Endothelial cell (in vitro differentiated cells): Measurements from ENCODE around the gene HOGA1. TPM values are rescaled to one million over a fixed set of nuclear protein-coding genes. Genes with fewer than 3 reads are reported as not detected.

Experiments
- DNase-seq: peaks from one replicate; pipeline ENCODE4 v3.0.0; 2021; ENCODE audit warnings: low spot score
- H3K27ac Mint-ChIP-seq: one replicate; pipeline ENCODE4 v1.8.0; 2021; ENCODE audit warnings: mixed read lengths, inconsistent platforms; ENCODE audit not compliant: unreplicated experiment
- H3K27me3 Mint-ChIP-seq: one replicate; pipeline ENCODE4 v1.8.0; 2021; ENCODE audit warnings: mild to moderate bottlenecking, moderate library complexity, mixed read lengths, inconsistent platforms; ENCODE audit not compliant: unreplicated experiment
- H3K36me3 Mint-ChIP-seq: one replicate; pipeline ENCODE4 v1.8.0; 2021; ENCODE audit warnings: mild to moderate bottlenecking, low read depth, mixed read lengths, inconsistent platforms; ENCODE audit not compliant: unreplicated experiment
- H3K4me1 Mint-ChIP-seq: one replicate; pipeline ENCODE4 v1.8.0; 2021; ENCODE audit warnings: mild to moderate bottlenecking, mixed read lengths, inconsistent platforms; ENCODE audit not compliant: unreplicated experiment
- H3K4me3 Mint-ChIP-seq: one replicate; pipeline ENCODE4 v1.8.0; 2021; ENCODE audit warnings: mild to moderate bottlenecking, mixed read lengths, inconsistent platforms; ENCODE audit not compliant: unreplicated experiment
- H3K9me3 Mint-ChIP-seq: one replicate; pipeline ENCODE4 v1.8.0; 2021; ENCODE audit warnings: mixed read lengths, inconsistent platforms; ENCODE audit not compliant: unreplicated experiment
- total RNA-seq: library from RNA; stranded (reverse); fragmentation: NEBNext Ultra II Directional; extraction: Animal tissue kit (Norgen Biotek cat#: 25700); gene quantifications from one replicate; pipeline ENCODE4 v1.2.1, GENCODE V29; 2021; ENCODE audit not compliant: unreplicated experiment
- TF ChIP-seq, protein P1 (sequence below): fragments of 200-600 bp; sonication (generic); IDR thresholded peaks from one replicate; pipeline ENCODE4 v1.5.0; 2021; ENCODE audit warnings: antibody characterized with exemption; ENCODE audit not compliant: unreplicated experiment

The HOGA1 gene
- total RNA-seq, 1 donor from 2014 or later = 0.85 TPM

DNA sequence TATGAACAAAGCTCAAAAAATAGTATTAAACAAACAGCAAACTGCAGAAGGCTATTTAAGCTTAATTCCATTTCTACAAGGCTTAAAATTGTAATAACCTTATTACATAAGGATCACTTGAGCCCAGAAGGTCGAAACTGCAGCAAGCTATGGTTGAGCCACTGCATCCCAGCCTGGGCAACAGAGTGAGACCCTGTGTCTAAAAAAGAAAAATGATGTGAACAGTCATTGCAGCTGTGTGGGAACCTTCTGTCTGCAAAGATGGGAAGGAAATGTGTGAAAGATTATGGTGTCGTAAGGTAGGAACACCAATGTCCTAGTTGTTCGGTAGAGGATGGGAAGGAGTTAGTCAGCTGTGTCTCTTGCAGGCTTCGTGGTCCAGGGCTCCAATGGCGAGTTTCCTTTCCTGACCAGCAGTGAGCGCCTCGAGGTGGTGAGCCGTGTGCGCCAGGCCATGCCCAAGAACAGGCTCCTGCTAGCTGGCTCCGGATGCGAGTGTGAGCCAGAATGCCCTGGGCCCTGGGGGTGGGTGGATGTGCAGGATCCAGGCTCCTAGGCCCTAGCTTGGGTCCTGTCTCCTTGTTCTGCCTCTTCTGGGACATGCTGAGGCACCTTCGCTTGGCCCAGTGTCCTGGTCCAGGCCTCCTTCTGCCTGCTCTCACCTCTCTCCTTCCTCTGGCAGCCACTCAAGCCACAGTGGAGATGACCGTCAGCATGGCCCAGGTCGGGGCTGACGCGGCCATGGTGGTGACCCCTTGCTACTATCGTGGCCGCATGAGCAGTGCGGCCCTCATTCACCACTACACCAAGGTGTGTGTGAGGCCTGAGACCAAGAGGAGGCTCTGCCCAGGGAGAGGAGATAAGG is 14.4 kb downstream of the HOGA1 start:
- Mint-ChIP-seq H3K4me3 (no peak overlapping the region), H3K9me3 (no peaks in the 10 kb centered on the region), H3K4me1 (peaks cover 7% of the 10 kb centered on the region), H3K36me3 (no peaks in the 10 kb centered on the region), H3K27ac (peak overlapping the region; percentile 58), H3K27me3 (peaks cover 9% of the 10 kb centered on the region)
- no peak for DNase-seq
- TF ChIP-seq, protein P1, sequence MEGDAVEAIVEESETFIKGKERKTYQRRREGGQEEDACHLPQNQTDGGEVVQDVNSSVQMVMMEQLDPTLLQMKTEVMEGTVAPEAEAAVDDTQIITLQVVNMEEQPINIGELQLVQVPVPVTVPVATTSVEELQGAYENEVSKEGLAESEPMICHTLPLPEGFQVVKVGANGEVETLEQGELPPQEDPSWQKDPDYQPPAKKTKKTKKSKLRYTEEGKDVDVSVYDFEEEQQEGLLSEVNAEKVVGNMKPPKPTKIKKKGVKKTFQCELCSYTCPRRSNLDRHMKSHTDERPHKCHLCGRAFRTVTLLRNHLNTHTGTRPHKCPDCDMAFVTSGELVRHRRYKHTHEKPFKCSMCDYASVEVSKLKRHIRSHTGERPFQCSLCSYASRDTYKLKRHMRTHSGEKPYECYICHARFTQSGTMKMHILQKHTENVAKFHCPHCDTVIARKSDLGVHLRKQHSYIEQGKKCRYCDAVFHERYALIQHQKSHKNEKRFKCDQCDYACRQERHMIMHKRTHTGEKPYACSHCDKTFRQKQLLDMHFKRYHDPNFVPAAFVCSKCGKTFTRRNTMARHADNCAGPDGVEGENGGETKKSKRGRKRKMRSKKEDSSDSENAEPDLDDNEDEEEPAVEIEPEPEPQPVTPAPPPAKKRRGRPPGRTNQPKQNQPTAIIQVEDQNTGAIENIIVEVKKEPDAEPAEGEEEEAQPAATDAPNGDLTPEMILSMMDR = no peak

DNA sequence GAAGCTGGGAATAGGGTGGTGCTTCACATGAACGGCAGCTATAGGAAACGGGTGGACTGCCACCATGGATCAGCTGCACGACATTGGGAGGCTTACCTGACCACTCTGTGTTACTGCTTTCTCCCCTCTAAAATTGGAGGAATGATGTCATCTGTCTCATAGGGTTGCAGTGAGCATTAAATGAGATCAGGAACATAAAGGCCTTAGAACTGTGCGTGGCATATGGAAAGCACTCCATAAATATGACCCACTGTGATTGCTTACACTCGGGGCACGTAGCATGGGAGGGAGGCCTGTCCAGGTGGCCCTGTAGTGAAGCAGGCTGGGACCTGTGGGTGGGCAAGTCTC is 15.1 kb downstream of the HOGA1 start:
- Mint-ChIP-seq H3K27ac (no peak overlapping the region), H3K4me3 (no peak overlapping the region), H3K9me3 (no peaks in the 10 kb centered on the region)

DNA sequence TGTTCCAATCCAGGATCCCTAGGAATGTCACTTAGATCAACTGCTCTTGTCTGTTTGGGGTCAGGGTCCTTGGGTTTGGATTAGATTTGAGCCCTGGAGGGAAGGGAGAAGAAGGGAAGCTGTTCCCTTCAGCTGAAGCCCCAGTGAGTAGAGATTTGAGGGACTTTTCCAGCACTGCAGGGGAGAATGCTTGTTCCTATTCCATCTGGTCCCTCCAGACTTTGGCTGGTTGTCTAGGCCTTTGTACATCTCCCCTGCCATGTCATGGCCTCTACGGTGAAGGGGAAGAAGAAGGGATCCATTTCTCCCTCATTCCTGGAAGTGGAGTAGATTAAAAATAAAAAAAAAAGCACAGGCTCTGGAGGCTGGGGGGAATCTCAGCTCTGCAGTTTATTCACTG is 16.4 kb downstream of the HOGA1 start:
- peaks cover 7% of the 10 kb centered on the region for H3K4me1 Mint-ChIP-seq
- no peak for DNase-seq
- TF ChIP-seq, protein P1 = no peak
- no peak overlapping the region for H3K4me3 Mint-ChIP-seq
- H3K36me3 Mint-ChIP-seq = no peaks in the 10 kb centered on the region
- peaks cover 9% of the 10 kb centered on the region for H3K27me3 Mint-ChIP-seq
- H3K27ac Mint-ChIP-seq = no peak overlapping the region
- no peaks in the 10 kb centered on the region for H3K9me3 Mint-ChIP-seq

More for the DNA sequence above, 15.1 kb downstream of the HOGA1 start:
- H3K36me3 Mint-ChIP-seq = no peaks in the 10 kb centered on the region
- no peak for DNase-seq
- TF ChIP-seq, protein P1 = no peak
- H3K4me1 Mint-ChIP-seq = peaks cover 7% of the 10 kb centered on the region
- peaks cover 9% of the 10 kb centered on the region for H3K27me3 Mint-ChIP-seq

DNA sequence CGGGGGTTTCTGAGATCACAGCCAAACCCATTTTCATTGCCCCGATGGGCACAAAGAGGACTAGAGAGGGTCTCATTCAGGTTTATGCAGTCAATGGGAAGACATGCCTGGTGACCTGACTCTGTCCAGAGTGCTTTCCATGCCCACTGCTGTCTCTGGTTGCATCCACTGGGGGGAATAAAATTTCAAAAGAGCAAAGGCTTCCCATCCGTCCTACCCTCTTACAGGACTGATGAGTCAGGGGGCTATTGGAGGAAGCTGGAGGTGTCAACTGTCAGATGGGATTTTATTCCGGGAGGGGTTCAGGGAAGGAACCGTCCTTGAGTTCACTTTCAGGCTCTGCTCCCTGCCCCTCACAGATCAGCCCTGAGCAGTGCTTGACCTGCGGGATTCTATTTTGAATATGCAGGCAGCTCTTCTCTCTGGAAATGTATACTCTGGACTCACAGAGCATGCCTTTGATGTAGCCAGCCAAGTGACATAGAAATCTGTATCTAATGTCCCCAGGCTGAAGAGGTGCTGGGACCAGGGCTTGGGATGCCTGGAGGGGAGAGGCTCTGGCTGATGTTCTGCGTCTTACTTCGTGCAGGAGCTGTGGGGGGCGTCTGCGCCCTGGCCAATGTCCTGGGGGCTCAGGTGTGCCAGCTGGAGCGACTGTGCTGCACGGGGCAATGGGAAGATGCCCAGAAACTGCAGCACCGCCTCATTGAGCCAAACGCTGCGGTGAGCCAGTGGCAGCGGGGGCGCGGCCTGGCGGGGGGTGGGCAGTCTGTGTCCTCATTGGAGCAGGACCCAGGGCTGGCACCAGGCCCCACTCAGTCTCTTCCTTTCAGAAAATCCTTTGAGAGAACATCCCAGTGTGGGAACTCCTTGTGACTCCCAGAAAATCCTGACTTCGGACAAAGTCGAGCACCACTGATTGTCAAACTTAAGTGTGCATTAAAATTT is 17.4 kb downstream of the HOGA1 start:
- H3K4me3 Mint-ChIP-seq = no peak overlapping the region
- no peak overlapping the region for H3K27ac Mint-ChIP-seq
- peaks cover 9% of the 10 kb centered on the region for H3K27me3 Mint-ChIP-seq
- H3K4me1 Mint-ChIP-seq = peaks cover 3% of the 10 kb centered on the region
- TF ChIP-seq, protein P1 = no peak
- no peak for DNase-seq
- H3K36me3 Mint-ChIP-seq = no peaks in the 10 kb centered on the region
- H3K9me3 Mint-ChIP-seq = no peaks in the 10 kb centered on the region
